ENCODE measurements around the gene GHR. TPM values are rescaled to one million over a fixed set of nuclear protein-coding genes. Genes with fewer than 3 reads are reported as not detected.

Gene GHR
- total RNA-seq, 1 donor from 2014 or later = 1.3 TPM

- H3K27me3 ChIP-seq (ENCODE audit: control insufficient read depth, insufficient read depth, low read length) = no peaks in the 10 kb centered on the region
- no peak for FAIRE-seq
- H3K36me3 ChIP-seq (ENCODE audit: control insufficient read depth, insufficient read depth, low read length) = no peaks in the 10 kb centered on the region
- no peak overlapping the region for H3K4me3 ChIP-seq (ENCODE audit: low read depth, low read length)
- no peak for TF ChIP-seq CTCF (IDR thresholded peaks at IDR 0.05; ENCODE audit: insufficient read depth, low read length, severe bottlenecking)
- DNase-seq (ENCODE audit: low read depth) = no peak
Observed at GRCh38 chr5:42403236-42403635, 20.0 kb upstream of the GHR start.

GRCh38 chr5:42404366-42404765, 18.9 kb upstream of the GHR start:
- DNase-seq (ENCODE audit: low read depth) (peak; percentile 38), FAIRE-seq (no peak)
- Histone ChIP-seq H3K36me3 (ENCODE audit: control insufficient read depth, insufficient read depth, low read length) (no peaks in the 10 kb centered on the region), H3K27me3 (ENCODE audit: control insufficient read depth, insufficient read depth, low read length) (no peaks in the 10 kb centered on the region), H3K4me3 (ENCODE audit: low read depth, low read length) (no peak overlapping the region)
- no peak for TF ChIP-seq CTCF (IDR thresholded peaks at IDR 0.05; ENCODE audit: insufficient read depth, low read length, severe bottlenecking)

GRCh38 chr5:42419294-42419693, 3.9 kb upstream of the GHR start:
- DNase-seq (ENCODE audit: low read depth) = no peak
- no peak overlapping the region for H3K4me3 ChIP-seq (ENCODE audit: low read depth, low read length)
- FAIRE-seq = no peak
- H3K36me3 ChIP-seq (ENCODE audit: control insufficient read depth, insufficient read depth, low read length) = no peaks in the 10 kb centered on the region
- no peak for TF ChIP-seq CTCF (IDR thresholded peaks at IDR 0.05; ENCODE audit: insufficient read depth, low read length, severe bottlenecking)
- H3K27me3 ChIP-seq (ENCODE audit: control insufficient read depth, insufficient read depth, low read length) = no peaks in the 10 kb centered on the region

GRCh38 chr5:42422656-42423280, 471 bp upstream of the GHR start:
- H3K27me3 ChIP-seq (ENCODE audit: control insufficient read depth, insufficient read depth, low read length) = no peaks in the 10 kb centered on the region
- FAIRE-seq = no peak
- no peak for TF ChIP-seq CTCF (IDR thresholded peaks at IDR 0.05; ENCODE audit: insufficient read depth, low read length, severe bottlenecking)

GRCh38 chr5:42426016-42426415, 2.8 kb downstream of the GHR start:
- no peak for FAIRE-seq
- H3K4me3 ChIP-seq (ENCODE audit: low read depth, low read length) = no peak overlapping the region
- no peaks in the 10 kb centered on the region for H3K36me3 ChIP-seq (ENCODE audit: control insufficient read depth, insufficient read depth, low read length)
- DNase-seq (ENCODE audit: low read depth) = no peak
- no peaks in the 10 kb centered on the region for H3K27me3 ChIP-seq (ENCODE audit: control insufficient read depth, insufficient read depth, low read length)
- no peak for TF ChIP-seq CTCF (IDR thresholded peaks at IDR 0.05; ENCODE audit: insufficient read depth, low read length, severe bottlenecking)

More at GRCh38 chr5:42422656-42423280, 471 bp upstream of the GHR start:
- DNase-seq (ENCODE audit: low read depth) = no peak
- H3K36me3 ChIP-seq (ENCODE audit: control insufficient read depth, insufficient read depth, low read length) = no peaks in the 10 kb centered on the region
- peak overlapping the region; percentile 59 for H3K4me3 ChIP-seq (ENCODE audit: low read depth, low read length)

- H3K4me3 ChIP-seq (ENCODE audit: low read depth, low read length) = no peak overlapping the region
- H3K27me3 ChIP-seq (ENCODE audit: control insufficient read depth, insufficient read depth, low read length) = no peaks in the 10 kb centered on the region
- no peak for TF ChIP-seq CTCF (IDR thresholded peaks at IDR 0.05; ENCODE audit: insufficient read depth, low read length, severe bottlenecking)
- H3K36me3 ChIP-seq (ENCODE audit: control insufficient read depth, insufficient read depth, low read length) = no peaks in the 10 kb centered on the region
- no peak for FAIRE-seq
- no peak for DNase-seq (ENCODE audit: low read depth)
Observed at GRCh38 chr5:42429694-42430093, 6.5 kb downstream of the GHR start.
